ENCODE data around the gene ATP6V0C.
A peak's percentile ranks its signal among the peaks of the same experiment; 100 is the strongest.

GRCh38 chr16:2507052-2507659 is 6.6 kb upstream of the ATP6V0C start:
- TF ChIP-seq CTCF (IDR thresholded peaks at IDR 0.05; ENCODE audit: low read length) (peak; percentile 36), EZH2 (optimal IDR thresholded peaks at IDR 0.05; ENCODE audit: low read depth, low read length) (no peak)

All from MM.1S (cell line).